ENCODE results near the gene NBPF9. TPM values are rescaled to one million over a fixed set of nuclear protein-coding genes. Genes with fewer than 3 reads are reported as not detected.

NBPF9 gene
- 14.8 and 16.1 TPM in 2 replicates for total RNA-seq

GRCh38 chr1:149103109-149104081 lies at the start of gene NBPF9:
TSS of gene NBPF9 (minus strand) at chr1:149103551. CDS start at chr1:149082139, 21,412 bp downstream.

All from bronchial smooth muscle cell (primary cell).